ENCODE measurements around the gene ACADL.

ACADL gene

DNA sequence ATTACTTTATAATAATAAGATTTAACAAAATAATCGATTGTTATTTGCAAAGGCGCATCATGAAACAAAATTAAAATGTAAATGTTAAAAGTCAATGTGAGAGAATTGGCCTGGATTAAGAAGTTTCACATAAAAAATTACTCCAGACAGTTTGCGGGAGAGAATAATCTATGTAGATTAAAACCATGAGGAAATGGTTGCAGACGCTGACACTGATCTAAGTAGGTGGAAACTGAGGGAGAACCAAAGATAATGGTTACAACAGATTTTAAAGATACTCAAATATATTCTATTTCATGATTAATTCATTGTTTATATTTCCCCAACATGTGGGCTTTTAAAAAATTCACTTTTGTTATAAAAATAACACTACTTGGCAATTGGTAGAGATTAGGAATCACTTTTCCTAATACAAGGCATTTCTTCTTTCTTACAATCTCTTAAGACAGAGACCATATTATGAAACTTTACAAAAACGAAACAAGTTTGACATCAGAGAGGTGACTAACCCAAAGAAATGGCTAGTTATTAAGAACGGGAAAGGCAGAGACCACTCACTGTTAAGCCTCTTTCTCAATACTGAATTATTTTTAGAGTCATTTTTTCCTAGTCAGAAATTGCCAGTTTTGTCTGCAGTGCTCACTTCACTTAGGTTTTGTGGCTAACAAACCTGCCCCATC, 55.6 kb downstream of the ACADL start:
- DNase-seq: peak; percentile 62

- DNase-seq: no peak
These were observed 58.0 kb downstream of the ACADL start for GRCh38 chr2:210167227-210167626.

- DNase-seq: peak; percentile 27
These were observed 62.7 kb downstream of the ACADL start for GRCh38 chr2:210162466-210163124.

- DNase-seq: no peak
These were observed 66.2 kb downstream of the ACADL start for GRCh38 chr2:210159059-210159458.

DNA sequence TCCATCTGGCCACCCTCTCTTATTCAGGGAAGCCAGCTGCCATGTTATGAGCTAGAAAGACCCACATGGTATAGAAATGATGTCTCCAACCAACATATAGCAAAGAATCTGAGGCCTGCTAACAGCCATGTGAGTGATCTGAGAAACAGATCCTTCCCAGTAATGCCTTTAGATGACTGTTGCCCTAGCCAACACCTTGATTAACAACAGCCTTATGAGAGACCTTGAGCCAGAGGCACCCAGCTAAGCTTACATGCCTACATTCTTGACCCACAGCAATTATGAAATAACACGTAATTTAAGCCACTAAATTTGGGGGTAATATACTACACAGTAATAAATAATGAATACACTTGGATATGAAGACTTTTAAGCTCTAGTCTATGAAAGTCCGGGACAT, 67.0 kb downstream of the ACADL start:
- no peak for DNase-seq

- no peak for DNase-seq
These were observed 67.7 kb downstream of the ACADL start for GRCh38 chr2:210157526-210157925.

GRCh38 chr2:210147614-210148013, 77.6 kb downstream of the ACADL start:
- no peak for DNase-seq

Measured in fibroblast of skin of scalp (primary cell).